H1 (cell line): ENCODE measurements around the gene PRLH. TPM values are rescaled to one million over a fixed set of nuclear protein-coding genes. Genes with fewer than 3 reads are reported as not detected.
A peak's percentile ranks its signal among the peaks of the same experiment; 100 is the strongest.

Experiments
- CTCF ChIA-PET: fragments of 300-600 bp; sonication (Branson Sonifier 250); formaldehyde crosslinking; loops from one replicate; lab custom pipeline; 2021; ENCODE audit not compliant: partially characterized antibody; lab: Charles Lee
- POLR2A ChIA-PET: fragments of 300-600 bp; sonication (Branson Sonifier 250); formaldehyde crosslinking; loops from one replicate; lab custom pipeline; 2021; ENCODE audit warnings: inconsistent platforms; ENCODE audit not compliant: partially characterized antibody; lab: Charles Lee
- DNase-seq, 2 experiments: peaks; one replicate each; pipeline versions ENCODE4 v3.0.0 to v3.0.0-alpha.2; 2010 to 2022; ENCODE audit warnings: low spot score in 2 of 2, low read depth in 1 of 2, mixed read lengths in 1 of 2
- FAIRE-seq: peaks from 2 replicates; lab custom pipeline; 2011; peaks lifted over from hg19 to GRCh38; lab: Jason Lieb, UNC
- H2AFZ ChIP-seq: 2 replicates; pipeline ENCODE4 v1.8.1; 2012; ENCODE audit warnings: low read length, inconsistent platforms
- H2AK5ac ChIP-seq: 2 replicates; pipeline ENCODE4 v1.6.1; 2013; ENCODE audit warnings: low read depth, low read length
- H2BK120ac ChIP-seq: replicated peaks from 2 replicates; pipeline ENCODE3; 2013; ENCODE audit warnings: low read depth, low read length, inconsistent platforms
- H2BK12ac ChIP-seq: 2 replicates; pipeline ENCODE4 v1.6.1; 2013; ENCODE audit warnings: low read depth, low read length
- H2BK15ac ChIP-seq: 2 replicates; pipeline ENCODE4 v1.6.1; 2013; ENCODE audit warnings: low read length
- H2BK20ac ChIP-seq: 2 replicates; pipeline ENCODE4 v1.6.1; 2013; ENCODE audit warnings: low read length
- H2BK5ac ChIP-seq: 2 replicates; pipeline ENCODE4 v1.6.1; 2013; ENCODE audit warnings: low read depth, low read length
- H3K14ac ChIP-seq: 2 replicates; pipeline ENCODE4 v1.6.1; 2013; ENCODE audit warnings: inconsistent platforms; ENCODE audit not compliant: insufficient read length
- H3K18ac ChIP-seq: 2 replicates; pipeline ENCODE4 v1.6.1; 2013; ENCODE audit warnings: low read length; ENCODE audit errors: extremely low read depth
- H3K23ac ChIP-seq: 2 replicates; pipeline ENCODE4 v1.6.1; 2013; ENCODE audit warnings: inconsistent platforms; ENCODE audit not compliant: insufficient read length
- H3K23me2 ChIP-seq: 2 replicates; pipeline ENCODE4 v1.6.1; 2013; ENCODE audit warnings: low read depth, low read length
- H3K27ac ChIP-seq: 2 replicates; pipeline ENCODE4 v1.6.1; 2011; ENCODE audit warnings: low read depth, low read length, inconsistent platforms
- H3K27me3 ChIP-seq, 4 experiments: replicated peaks in 1 of 4; 1 replicate in 1 of 4; 2 replicates in 3 of 4; pipeline versions ENCODE4 v1.6.1 to v1.8.1; 2011 to 2013; ENCODE audit warnings: low read length in 3 of 4, mild to moderate bottlenecking in 3 of 4, inconsistent platforms in 2 of 4, mixed read lengths in 2 of 4, moderate library complexity in 1 of 4; ENCODE audit not compliant: control insufficient read depth in 3 of 4, insufficient read depth in 3 of 4; ENCODE audit errors: extremely low read depth in 1 of 4
- H3K36me3 ChIP-seq, 4 experiments: 2 replicates each; pipeline versions ENCODE4 v1.6.1 to v1.8.1; 2011 to 2013; ENCODE audit warnings: mild to moderate bottlenecking in 4 of 4, low read length in 3 of 4, moderate library complexity in 2 of 4, control low read depth in 1 of 4, inconsistent platforms in 1 of 4; ENCODE audit not compliant: insufficient read depth in 4 of 4, control insufficient read depth in 2 of 4
- H3K4ac ChIP-seq: replicated peaks from 2 replicates; pipeline ENCODE3; 2013; ENCODE audit warnings: low read length, low read depth, mixed read lengths, inconsistent platforms; ENCODE audit not compliant: insufficient read length
- H3K4me1 ChIP-seq, 4 experiments: replicated peaks in 1 of 4; 1 replicate in 1 of 4; 2 replicates in 3 of 4; pipeline versions ENCODE4 v1.6.1 to v1.8.1; 2011 to 2013; ENCODE audit warnings: low read length in 3 of 4, inconsistent platforms in 2 of 4, mixed read lengths in 1 of 4; ENCODE audit not compliant: insufficient read depth in 4 of 4, control insufficient read depth in 3 of 4
- H3K4me2 ChIP-seq, 2 experiments: 2 replicates each; pipeline versions ENCODE4 v1.6.1 to v1.8.1; 2011 to 2013; ENCODE audit warnings: low read depth in 2 of 2, low read length in 2 of 2, control low read depth in 1 of 2, inconsistent platforms in 1 of 2, mild to moderate bottlenecking in 1 of 2; ENCODE audit not compliant: insufficient read depth in 1 of 2
- H3K4me3 ChIP-seq, 4 experiments: fragments of 200-600, 300-600 bp in 1 of 4; sonication (generic), shearing (Covaris generic), sonication (Bioruptor Twin) in 1 of 4; 2 replicates each; pipeline versions ENCODE4 v1.5.1 to v1.8.1; 2011 to 2016; ENCODE audit warnings: low read length in 4 of 4, low read depth in 3 of 4, control low read depth in 2 of 4, inconsistent platforms in 2 of 4, mild to moderate bottlenecking in 2 of 4, mixed read lengths in 1 of 4, moderate library complexity in 1 of 4; ENCODE audit not compliant: insufficient read depth in 2 of 4; ENCODE audit errors: extremely low read depth in 1 of 4
- H3K56ac ChIP-seq: replicated peaks from 2 replicates; pipeline ENCODE3; 2013; ENCODE audit warnings: low read depth, mild to moderate bottlenecking, mixed read lengths, low read length, inconsistent platforms; ENCODE audit not compliant: insufficient read length
- H3K79me1 ChIP-seq: 2 replicates; pipeline ENCODE4 v1.6.1; 2013; ENCODE audit warnings: low read depth, low read length, control low read depth
- H3K79me2 ChIP-seq, 2 experiments: 2 replicates each; pipeline versions ENCODE4 v1.6.1 to v1.8.1; 2012 to 2013; ENCODE audit warnings: low read length in 2 of 2, mild to moderate bottlenecking in 2 of 2, inconsistent platforms in 1 of 2; ENCODE audit not compliant: insufficient read depth in 2 of 2, control insufficient read depth in 1 of 2
- H3K9ac ChIP-seq, 4 experiments: replicated peaks in 1 of 4; 1 replicate in 1 of 4; 2 replicates in 3 of 4; pipeline versions ENCODE4 v1.6.1 to v1.8.1; 2011 to 2013; ENCODE audit warnings: low read depth in 3 of 4, low read length in 3 of 4, control low read depth in 2 of 4, mild to moderate bottlenecking in 2 of 4, moderate library complexity in 2 of 4, inconsistent platforms in 1 of 4; ENCODE audit errors: extremely low read depth in 1 of 4
- H3K9me3 ChIP-seq, 2 experiments: 2 replicates each; pipeline versions ENCODE4 v1.6.1 to v1.8.1; 2012 to 2013; ENCODE audit warnings: mild to moderate bottlenecking in 2 of 2, moderate library complexity in 2 of 2, control low read depth in 1 of 2, inconsistent platforms in 1 of 2, low read depth in 1 of 2, low read length in 1 of 2, mixed read lengths in 1 of 2; ENCODE audit not compliant: insufficient read depth in 2 of 2
- H4K20me1 ChIP-seq, 2 experiments: replicated peaks in 1 of 2; 2 replicates each; pipeline versions ENCODE3 to v1.8.1; 2011 to 2013; ENCODE audit warnings: inconsistent platforms in 2 of 2, low read length in 2 of 2, mild to moderate bottlenecking in 1 of 2; ENCODE audit not compliant: insufficient read depth in 2 of 2, control insufficient read depth in 1 of 2
- H4K5ac ChIP-seq: 2 replicates; pipeline ENCODE4 v1.6.1; 2013; ENCODE audit warnings: low read length, low read depth, mixed read lengths, inconsistent platforms; ENCODE audit not compliant: insufficient read length
- H4K8ac ChIP-seq: 2 replicates; pipeline ENCODE4 v1.8.0; 2013; ENCODE audit warnings: mild to moderate bottlenecking, moderate library complexity, low read length, inconsistent platforms; ENCODE audit not compliant: insufficient read depth; ENCODE audit errors: extremely low read depth
- H4K91ac ChIP-seq: replicated peaks from 2 replicates; pipeline ENCODE3; 2013; ENCODE audit warnings: low read length, mixed read lengths, inconsistent platforms; ENCODE audit not compliant: insufficient read length
- EGR1 ChIP-seq: IDR thresholded peaks from 2 replicates; pipeline ENCODE4 v1.6.1; 2011; ENCODE audit warnings: low read depth, low read length, borderline replicate concordance
- KDM1A ChIP-seq: fragments of 200-600, 300-600 bp; sonication (generic); IDR thresholded peaks from 2 replicates; pipeline ENCODE4 v1.7.1; 2016; ENCODE audit warnings: mild to moderate bottlenecking, low read length, borderline replicate concordance
- SAP30 ChIP-seq: fragments of 300-600 bp; sonication (generic); IDR thresholded peaks from 2 replicates; pipeline ENCODE4 v1.7.1; 2012; ENCODE audit warnings: low read length, moderate library complexity, mild to moderate bottlenecking, inconsistent platforms; ENCODE audit not compliant: insufficient read depth, insufficient replicate concordance
- TEAD4 ChIP-seq: IDR thresholded peaks from 2 replicates; pipeline ENCODE4 v1.6.1; 2012; ENCODE audit warnings: low read depth, low read length, inconsistent platforms, mixed read lengths
- WGBS, 2 experiments: shearing (Covaris generic) in 1 of 2; methylation state at CpG; one replicate each; pipeline versions ENCODE4 v1.1.6 to v1.1.7; 2013 to 2015; ENCODE audit warnings: low lambda C conversion rate in 2 of 2, mixed read lengths in 2 of 2, inconsistent platforms in 1 of 2, low coverage in 1 of 2, missing lambda C conversion rate in 1 of 2; ENCODE audit not compliant: insufficient replicate concordance in 2 of 2, insufficient coverage in 1 of 2, insufficient read length in 1 of 2; ENCODE audit errors: extremely low coverage in 1 of 2, missing lambda C conversion rate in 1 of 2; 5-methylcytosine and 5-hydroxymethylcytosine counted together
- polyA plus RNA-seq, 7 experiments: library from polyadenylated mRNA; depleted of rRNA in 3 of 7; stranded (reverse) in 5 of 7; unstranded in 2 of 7; fragments of >200 nt in 5 of 7; fragments of 200-250 nt in 2 of 7; gene quantifications; 1 replicate in 5 of 7; 2 replicates in 1 of 7; 4 replicates in 1 of 7; pipeline versions ENCODE4 v1.2.1 to v1.2.3, GENCODE V29; 2011 to 2013; ENCODE audit warnings: missing spikeins in 2 of 7, mixed read lengths in 2 of 7
- total RNA-seq: library from RNA; stranded (reverse); fragmentation: NEBNext Ultra II Directional; extraction: Animal tissue kit (Norgen Biotek cat#: 25700); gene quantifications from 2 replicates; pipeline ENCODE4 v1.2.1, GENCODE V29; 2021

PRLH gene
- total and polyA plus RNA-seq, 2 of the 8 experiments (the other 6 are each of a cell fraction or from before 2014, with no cell fraction given): not detected

GRCh38 chr2:237603718-237604362 lies 37.5 kb downstream of the PRLH start:
- Histone ChIP-seq H3K4me1 (peaks cover 0 to 14% (median 5%) of the 10 kb centered on the region in 4 experiments; a peak in 4 of 7 replicates), H3K4me3 (no peak overlapping the region)
- no peak for DNase-seq

More at GRCh38 chr2:237603718-237604362, 37.5 kb downstream of the PRLH start:
- Histone ChIP-seq H4K20me1 (no peaks in the 10 kb centered on the region), H3K79me2 (no peaks in the 10 kb centered on the region), H2BK120ac (no peak overlapping the region), H2BK20ac (peak overlapping the region; percentile 49), H3K56ac (no peak overlapping the region), H3K9me3 (peaks cover 10 to 16% of the 10 kb centered on the region in 2 experiments; a peak in 3 of 4 replicates), H3K9ac (no peak overlapping the region), H4K8ac (no peak overlapping the region), H4K5ac (no peak overlapping the region), H3K14ac (no peak overlapping the region), H2AFZ (no peak overlapping the region), H3K79me1 (no peaks in the 10 kb centered on the region), H3K23ac (no peak overlapping the region), H4K91ac (peak overlapping the region; percentile 4), H2AK5ac (no peak overlapping the region), H3K4ac (no peak overlapping the region), H3K27me3 (no peaks in the 10 kb centered on the region), H2BK5ac (peak overlapping the region; percentile 3; the same call in 1 of the 2 replicates), H2BK12ac (no peak overlapping the region), H3K4me2 (no peak overlapping the region; a peak in 1 of 4 replicates), H3K23me2 (no peaks in the 10 kb centered on the region), H3K18ac (no peak overlapping the region), H3K27ac (no peak overlapping the region), H2BK15ac (no peak overlapping the region), H3K36me3 (no peaks in the 10 kb centered on the region)
- ChIA-PET CTCF (interaction anchor here (1.1 to 8.8 kb wide), 11 partner anchors 10 to 142 kb away, joined by 3 to 63 read pairs (median 7); partner anchors contain the start of gene RAB17), POLR2A (interaction anchor here (0.7 to 2.5 kb wide), 7 partner anchors 10 to 506 kb away, joined by 3 to 17 read pairs (median 7); partner anchors contain the start of genes LRRFIP1 and RAB17)
- WGBS, 2 experiments: 74% methylated on average over 14 of the region's 15 CpGs; no CpG with 5 or more reads in 1 of the 2 experiments
- FAIRE-seq: no peak
- TF ChIP-seq EGR1: 0 out of 2 replicates have a peak, but pooled peaks have one; percentile 24
- 0 out of 2 replicates have a peak, but pooled peaks have one; percentile 30 for TF ChIP-seq TEAD4
- no peak for TF ChIP-seq SAP30
- TF ChIP-seq KDM1A: peak; percentile 41; the same call in 1 of the 2 replicates
